Neutrophil (primary cell): Measurements from ENCODE around the gene JMJD8.

Experiments
- H3K27ac ChIP-seq: fragments of 200-600 bp; sonication (generic); 2 replicates; pipeline ENCODE4 v1.5.1; 2016; ENCODE audit warnings: mild to moderate bottlenecking, moderate library complexity
- H3K27me3 ChIP-seq: fragments of 200-600 bp; sonication (generic); 2 replicates; pipeline ENCODE4 v1.6.0; 2016; ENCODE audit warnings: mild to moderate bottlenecking
- H3K36me3 ChIP-seq: fragments of 200-600 bp; sonication (generic); 2 replicates; pipeline ENCODE4 v1.5.1; 2017
- H3K4me1 ChIP-seq, 2 experiments: fragments of 200-600 bp in 1 of 2; sonication (generic) in 1 of 2; 1 replicate in 1 of 2; 2 replicates in 1 of 2; pipeline versions ENCODE4 v1.5.1 to v1.6.1; 2013 to 2016; ENCODE audit warnings: low read depth in 1 of 2, low read length in 1 of 2, mild to moderate bottlenecking in 1 of 2, moderate library complexity in 1 of 2; ENCODE audit not compliant: control insufficient read depth in 1 of 2, insufficient read depth in 1 of 2
- H3K4me3 ChIP-seq, 2 experiments: fragments of 200-600 bp in 1 of 2; sonication (generic) in 1 of 2; 1 replicate in 1 of 2; 2 replicates in 1 of 2; pipeline ENCODE4 v1.5.1; 2013 to 2016; ENCODE audit warnings: low read depth in 1 of 2, low read length in 1 of 2, mild to moderate bottlenecking in 1 of 2, moderate library complexity in 1 of 2
- H3K9me3 ChIP-seq: fragments of 200-600 bp; sonication (generic); 2 replicates; pipeline ENCODE4 v1.5.1; 2016
- TF ChIP-seq, protein P1 (sequence below): fragments of 200-600 bp; sonication (generic); IDR thresholded peaks from 2 replicates; pipeline ENCODE4 v1.5.1; 2016; ENCODE audit warnings: antibody characterized with exemption

The JMJD8 gene

GRCh38 chr16:661184-661821 lies 22.8 kb downstream of the JMJD8 start:
- Histone ChIP-seq H3K9me3 (no peaks in the 10 kb centered on the region), H3K36me3 (no peaks in the 10 kb centered on the region), H3K4me1 (peaks cover 9 to 13% of the 10 kb centered on the region in 2 experiments), H3K27me3 (no peaks in the 10 kb centered on the region), H3K27ac (peak overlapping the region; percentile 4), H3K4me3 (no peak overlapping the region)
- TF ChIP-seq, protein P1, sequence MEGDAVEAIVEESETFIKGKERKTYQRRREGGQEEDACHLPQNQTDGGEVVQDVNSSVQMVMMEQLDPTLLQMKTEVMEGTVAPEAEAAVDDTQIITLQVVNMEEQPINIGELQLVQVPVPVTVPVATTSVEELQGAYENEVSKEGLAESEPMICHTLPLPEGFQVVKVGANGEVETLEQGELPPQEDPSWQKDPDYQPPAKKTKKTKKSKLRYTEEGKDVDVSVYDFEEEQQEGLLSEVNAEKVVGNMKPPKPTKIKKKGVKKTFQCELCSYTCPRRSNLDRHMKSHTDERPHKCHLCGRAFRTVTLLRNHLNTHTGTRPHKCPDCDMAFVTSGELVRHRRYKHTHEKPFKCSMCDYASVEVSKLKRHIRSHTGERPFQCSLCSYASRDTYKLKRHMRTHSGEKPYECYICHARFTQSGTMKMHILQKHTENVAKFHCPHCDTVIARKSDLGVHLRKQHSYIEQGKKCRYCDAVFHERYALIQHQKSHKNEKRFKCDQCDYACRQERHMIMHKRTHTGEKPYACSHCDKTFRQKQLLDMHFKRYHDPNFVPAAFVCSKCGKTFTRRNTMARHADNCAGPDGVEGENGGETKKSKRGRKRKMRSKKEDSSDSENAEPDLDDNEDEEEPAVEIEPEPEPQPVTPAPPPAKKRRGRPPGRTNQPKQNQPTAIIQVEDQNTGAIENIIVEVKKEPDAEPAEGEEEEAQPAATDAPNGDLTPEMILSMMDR = no peak

GRCh38 chr16:660459-661183 lies 23.5 kb downstream of the JMJD8 start:
- no peaks in the 10 kb centered on the region for H3K27me3 ChIP-seq
- peaks cover 4% of the 10 kb centered on the region for H3K36me3 ChIP-seq
- H3K27ac ChIP-seq = peak overlapping the region; percentile 44
- TF ChIP-seq, protein P1 = peak; percentile 72
- H3K4me1 ChIP-seq = peaks cover 9 to 13% of the 10 kb centered on the region in 2 experiments
- H3K4me3 ChIP-seq = peak overlapping the region; percentile 31 to 45
- H3K9me3 ChIP-seq = no peaks in the 10 kb centered on the region

- no peaks in the 10 kb centered on the region for H3K27me3 ChIP-seq
- peak overlapping the region; percentile 44 for H3K27ac ChIP-seq
- peaks cover 6% of the 10 kb centered on the region for H3K36me3 ChIP-seq
- H3K9me3 ChIP-seq = no peaks in the 10 kb centered on the region
- TF ChIP-seq, protein P1 = no peak
- H3K4me1 ChIP-seq = peaks cover 9 to 13% of the 10 kb centered on the region in 2 experiments
- peak overlapping the region in 1 of 2 experiments; percentile 45 for H3K4me3 ChIP-seq
Measured at GRCh38 chr16:660132-660458, 24.0 kb downstream of the JMJD8 start.

DNA sequence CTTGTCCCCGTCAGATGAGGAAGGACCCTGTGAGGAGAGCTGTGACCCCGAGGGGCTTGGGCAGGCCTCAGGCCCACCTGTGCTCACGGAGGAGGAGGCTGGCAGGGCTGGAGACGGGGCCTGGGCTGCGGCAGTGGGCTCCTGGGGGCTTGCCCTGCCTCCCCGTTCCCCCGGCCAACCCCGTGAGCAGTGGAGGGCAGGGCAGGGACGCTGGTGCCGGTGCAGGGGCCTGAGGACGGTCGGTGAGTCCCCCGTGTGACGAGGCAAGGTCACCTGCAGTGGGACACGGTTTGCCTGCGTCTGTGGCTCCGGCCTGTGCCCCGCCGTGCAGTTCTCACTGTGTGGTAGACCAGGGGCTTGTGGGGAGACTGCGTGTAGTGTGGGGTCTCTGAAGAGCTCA lies 24.5 kb downstream of the JMJD8 start:
- no peak overlapping the region for H3K4me3 ChIP-seq
- TF ChIP-seq, protein P1 = no peak
- H3K27ac ChIP-seq = no peak overlapping the region
- no peaks in the 10 kb centered on the region for H3K9me3 ChIP-seq
- H3K36me3 ChIP-seq = peaks cover 6% of the 10 kb centered on the region
- H3K4me1 ChIP-seq = peaks cover 9 to 13% of the 10 kb centered on the region in 2 experiments
- H3K27me3 ChIP-seq = no peaks in the 10 kb centered on the region

DNA sequence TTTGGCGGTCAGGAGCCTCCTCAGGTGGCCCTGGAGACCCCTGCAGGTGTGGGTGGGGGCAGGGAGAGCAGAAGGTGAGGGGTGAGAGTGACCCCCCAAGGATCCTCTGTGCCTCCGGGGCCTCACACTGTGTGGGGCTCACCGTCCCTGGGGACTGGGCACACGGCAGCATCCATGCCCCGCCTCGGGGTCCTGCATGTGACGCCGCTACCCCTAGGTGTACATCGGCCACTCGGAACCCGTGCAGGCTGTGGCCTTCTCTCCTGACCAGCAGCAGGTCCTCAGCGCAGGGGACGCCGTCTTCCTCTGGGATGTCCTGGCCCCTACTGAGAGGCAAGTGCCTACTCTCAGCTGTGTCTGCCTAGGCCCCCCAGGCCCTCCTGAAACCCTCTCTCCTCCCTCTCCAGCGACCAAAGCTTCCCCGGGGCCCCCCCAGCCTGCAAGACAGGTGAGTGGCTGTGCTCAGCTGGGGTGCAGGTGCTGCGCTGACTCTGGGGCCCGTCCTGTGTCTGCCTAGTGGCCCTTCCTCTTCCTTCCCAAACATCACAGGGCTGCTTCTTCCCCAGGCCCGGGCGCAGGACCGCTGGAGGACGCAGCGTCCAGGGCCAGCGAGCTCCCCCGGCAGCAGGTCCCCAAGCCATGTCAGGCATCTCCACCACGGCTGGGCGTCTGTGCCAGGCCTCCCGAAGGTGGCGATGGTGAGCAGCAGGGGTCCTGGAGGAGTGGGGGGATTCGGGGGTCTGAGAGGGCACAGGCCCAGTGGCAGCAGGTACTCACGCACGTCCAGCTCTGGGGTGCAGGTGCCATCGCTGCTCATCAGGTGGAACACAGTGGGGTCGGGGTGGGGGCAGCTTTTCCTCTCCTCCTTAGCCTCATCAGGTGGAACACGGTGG lies 25.2 kb downstream of the JMJD8 start:
- H3K4me3 ChIP-seq = no peak overlapping the region
- no peaks in the 10 kb centered on the region for H3K27me3 ChIP-seq
- H3K9me3 ChIP-seq = no peaks in the 10 kb centered on the region
- TF ChIP-seq, protein P1 = no peak
- peaks cover 9 to 13% of the 10 kb centered on the region in 2 experiments for H3K4me1 ChIP-seq
- no peak overlapping the region for H3K27ac ChIP-seq
- peaks cover 6% of the 10 kb centered on the region for H3K36me3 ChIP-seq
